PFSK-1 (cell line): ENCODE data around the gene KLK3.

Experiments used
- FOXP2 ChIP-seq: optimal IDR thresholded peaks from 2 replicates; pipeline ENCODE3; 2011; ENCODE audit warnings: borderline replicate concordance, control low read depth, inconsistent platforms; ENCODE audit not compliant: insufficient read depth; ENCODE audit errors: extremely low read length, extremely low read depth
- POLR2AphosphoS5 ChIP-seq: IDR thresholded peaks from 2 replicates; pipeline ENCODE4 v1.6.1; 2012; ENCODE audit warnings: low read depth, mild to moderate bottlenecking, control low read depth, low read length, moderate library complexity
- REST ChIP-seq, 2 experiments: IDR thresholded peaks; 2 replicates each; pipeline versions ENCODE4 v1.6.1 to v1.8.0; 2011 to 2012; ENCODE audit warnings: low read depth in 2 of 2, low read length in 2 of 2, control low read depth in 1 of 2, inconsistent platforms in 1 of 2, mild to moderate bottlenecking in 1 of 2, moderate library complexity in 1 of 2; ENCODE audit not compliant: insufficient read depth in 1 of 2
- SIN3A ChIP-seq: IDR thresholded peaks from 2 replicates; pipeline ENCODE4 v1.6.1; 2012; ENCODE audit warnings: mild to moderate bottlenecking, low read length, moderate library complexity, borderline replicate concordance; ENCODE audit not compliant: insufficient read depth
- TAF1 ChIP-seq: IDR thresholded peaks from 2 replicates; pipeline ENCODE4 v1.6.1; 2012; ENCODE audit warnings: low read length, control low read depth, borderline replicate concordance; ENCODE audit not compliant: insufficient read depth

Gene KLK3

GRCh38 chr19:50817941-50818858 is 36.5 kb upstream of the KLK3 start:
- TF ChIP-seq REST (IDR thresholded peaks at IDR 0.05; ENCODE audit: insufficient read depth in 1 of 2, low read depth in 2 of 2, low read length in 2 of 2) (no peak), TAF1 (no peak)

- TF ChIP-seq POLR2AphosphoS5 (no peak), FOXP2 (no peak), SIN3A (no peak), TAF1 (no peak), REST (IDR thresholded peaks at IDR 0.05; ENCODE audit: insufficient read depth in 1 of 2, low read depth in 2 of 2, low read length in 2 of 2) (no peak)
These were observed 35.7 kb upstream of the KLK3 start for GRCh38 chr19:50818859-50819472.

- TF ChIP-seq REST (IDR thresholded peaks at IDR 0.05; ENCODE audit: insufficient read depth in 1 of 2, low read depth in 2 of 2, low read length in 2 of 2): no peak
These were observed 35.1 kb upstream of the KLK3 start for GRCh38 chr19:50819636-50820035.

GRCh38 chr19:50820086-50820485 is 34.6 kb upstream of the KLK3 start:
- TF ChIP-seq TAF1 (no peak), POLR2AphosphoS5 (no peak), FOXP2 (no peak), SIN3A (no peak), REST (IDR thresholded peaks at IDR 0.05; ENCODE audit: insufficient read depth in 1 of 2, low read depth in 2 of 2, low read length in 2 of 2) (no peak)
